ENCODE measurements around the gene HORMAD2. TPM values are rescaled to one million over a fixed set of nuclear protein-coding genes. Genes with fewer than 3 reads are reported as not detected.
"Not testable (repeated sequence)": the region's sequence is repeated elsewhere in the genome, so short reads cannot be mapped to it uniquely, and the experiment has no call there.

Gene HORMAD2
- total RNA-seq, 1 donor from 2014 or later, result not detected

DNA sequence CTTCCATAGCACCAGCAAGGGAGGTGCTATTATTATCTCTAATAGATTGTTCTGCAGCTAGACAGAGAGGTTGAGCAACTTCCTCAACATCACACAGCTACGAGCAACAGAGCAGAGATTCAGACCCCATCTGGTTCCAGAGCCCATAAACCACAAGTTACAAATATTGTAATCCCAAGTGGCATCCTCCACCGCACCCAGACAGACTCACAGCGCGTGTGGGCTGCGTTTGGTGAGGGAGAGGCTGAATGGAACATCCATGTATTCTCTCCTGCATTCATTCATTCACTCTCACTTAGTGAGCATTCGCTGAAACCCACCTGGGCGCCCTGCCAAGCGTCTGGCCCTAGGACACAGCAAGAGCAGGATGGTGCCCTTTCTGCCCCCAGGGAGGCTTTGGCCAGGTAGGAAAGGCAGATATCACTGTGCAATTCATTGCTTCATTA, 132.8 kb downstream of the HORMAD2 start:
- Histone ChIP-seq H3K9ac (no peak overlapping the region), H3K4me1 (peaks cover 6% of the 10 kb centered on the region), H3K27me3 (no peaks in the 10 kb centered on the region), H3K27ac (no peak overlapping the region), H3K36me3 (no peaks in the 10 kb centered on the region), H3K79me2 (ENCODE audit: low read depth) (no peaks in the 10 kb centered on the region), H4K20me1 (ENCODE audit: low read depth) (no peaks in the 10 kb centered on the region), H3F3A (ENCODE audit: low read depth) (no peaks in the 10 kb centered on the region), H2AFZ (replicated peaks) (no peak overlapping the region), H3K9me3 (ENCODE audit: low read depth) (no peaks in the 10 kb centered on the region), H3K4me3 (no peak overlapping the region), H3K4me2 (no peak overlapping the region)
- Mint-ChIP-seq H3K36me3 (no peaks in the 10 kb centered on the region), H3K27me3 (ENCODE audit: insufficient read depth, low read depth) (peaks cover 4% of the 10 kb centered on the region), H3K4me1 (peaks cover 47% of the 10 kb centered on the region), H3K9me3 (no peaks in the 10 kb centered on the region), H3K4me3 (no peak overlapping the region), H3K27ac (no peak overlapping the region)
- no peak for TF ChIP-seq EZH2 (IDR thresholded peaks at IDR 0.05)
- TF ChIP-seq, protein P1, sequence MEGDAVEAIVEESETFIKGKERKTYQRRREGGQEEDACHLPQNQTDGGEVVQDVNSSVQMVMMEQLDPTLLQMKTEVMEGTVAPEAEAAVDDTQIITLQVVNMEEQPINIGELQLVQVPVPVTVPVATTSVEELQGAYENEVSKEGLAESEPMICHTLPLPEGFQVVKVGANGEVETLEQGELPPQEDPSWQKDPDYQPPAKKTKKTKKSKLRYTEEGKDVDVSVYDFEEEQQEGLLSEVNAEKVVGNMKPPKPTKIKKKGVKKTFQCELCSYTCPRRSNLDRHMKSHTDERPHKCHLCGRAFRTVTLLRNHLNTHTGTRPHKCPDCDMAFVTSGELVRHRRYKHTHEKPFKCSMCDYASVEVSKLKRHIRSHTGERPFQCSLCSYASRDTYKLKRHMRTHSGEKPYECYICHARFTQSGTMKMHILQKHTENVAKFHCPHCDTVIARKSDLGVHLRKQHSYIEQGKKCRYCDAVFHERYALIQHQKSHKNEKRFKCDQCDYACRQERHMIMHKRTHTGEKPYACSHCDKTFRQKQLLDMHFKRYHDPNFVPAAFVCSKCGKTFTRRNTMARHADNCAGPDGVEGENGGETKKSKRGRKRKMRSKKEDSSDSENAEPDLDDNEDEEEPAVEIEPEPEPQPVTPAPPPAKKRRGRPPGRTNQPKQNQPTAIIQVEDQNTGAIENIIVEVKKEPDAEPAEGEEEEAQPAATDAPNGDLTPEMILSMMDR (IDR thresholded peaks at IDR 0.05), result no peak
- TF ChIP-seq EZH2phosphoT487 (IDR thresholded peaks at IDR 0.05), result no peak
- DNase-seq (ENCODE audit: low spot score), result no peak

- Mint-ChIP-seq H3K27ac (no peak overlapping the region), H3K36me3 (no peaks in the 10 kb centered on the region), H3K27me3 (ENCODE audit: insufficient read depth, low read depth) (peaks cover 7% of the 10 kb centered on the region), H3K4me3 (no peak overlapping the region), H3K4me1 (peaks cover 33% of the 10 kb centered on the region), H3K9me3 (no peaks in the 10 kb centered on the region)
- H3K27ac ChIP-seq, result no peak overlapping the region
- H2AFZ ChIP-seq (replicated peaks), result no peak overlapping the region
- no peak for DNase-seq (ENCODE audit: low spot score)
- TF ChIP-seq EZH2 (IDR thresholded peaks at IDR 0.05) (no peak), EZH2phosphoT487 (IDR thresholded peaks at IDR 0.05) (no peak)
- TF ChIP-seq, protein P1 (IDR thresholded peaks at IDR 0.05), result no peak
- peaks cover 6% of the 10 kb centered on the region for H3K4me1 ChIP-seq
- no peaks in the 10 kb centered on the region for H3K36me3 ChIP-seq
- no peak overlapping the region for H3K4me3 ChIP-seq
- no peaks in the 10 kb centered on the region for H3K27me3 ChIP-seq
- H3F3A ChIP-seq (ENCODE audit: low read depth), result no peaks in the 10 kb centered on the region
- H4K20me1 ChIP-seq (ENCODE audit: low read depth), result no peaks in the 10 kb centered on the region
- no peaks in the 10 kb centered on the region for H3K9me3 ChIP-seq (ENCODE audit: low read depth)
- no peaks in the 10 kb centered on the region for H3K79me2 ChIP-seq (ENCODE audit: low read depth)
- H3K4me2 ChIP-seq, result no peak overlapping the region
- no peak overlapping the region for H3K9ac ChIP-seq
Measured at GRCh38 chr22:30214703-30215407, 134.6 kb downstream of the HORMAD2 start.

DNA sequence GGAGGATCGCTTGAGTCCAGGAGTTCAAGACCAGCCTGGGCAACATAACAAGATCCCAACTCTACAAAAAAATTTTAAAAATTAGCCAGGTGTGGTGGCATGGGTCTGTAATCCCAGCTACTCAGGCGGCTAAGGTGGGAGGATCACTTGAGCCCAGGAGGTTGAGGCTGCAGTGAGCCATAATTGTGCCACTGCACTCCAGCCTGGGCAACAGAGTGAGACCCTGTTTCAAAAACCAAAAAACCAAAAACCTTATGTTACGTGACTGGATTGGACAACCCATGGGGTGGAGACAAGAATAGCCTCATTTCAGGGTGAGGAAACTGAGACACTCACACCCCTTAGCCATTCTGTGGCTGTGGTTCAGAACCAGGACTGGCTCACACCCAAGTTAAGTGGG, 136.0 kb downstream of the HORMAD2 start:
- not testable (repeated sequence) for H3K27ac ChIP-seq; H3K27me3 ChIP-seq; H4K20me1 ChIP-seq (ENCODE audit: low read depth); H3K4me3 ChIP-seq; H3K9me3 Mint-ChIP-seq; H3K4me1 ChIP-seq; H2AFZ ChIP-seq (replicated peaks); H3K4me2 ChIP-seq; H3K27me3 Mint-ChIP-seq (ENCODE audit: insufficient read depth, low read depth); DNase-seq (ENCODE audit: low spot score); H3F3A ChIP-seq (ENCODE audit: low read depth); H3K36me3 ChIP-seq; H3K27ac Mint-ChIP-seq; H3K79me2 ChIP-seq (ENCODE audit: low read depth); H3K36me3 Mint-ChIP-seq; H3K4me3 Mint-ChIP-seq; H3K9ac ChIP-seq; H3K9me3 ChIP-seq (ENCODE audit: low read depth)
- peaks cover 22% of the 10 kb centered on the region for H3K4me1 Mint-ChIP-seq

DNA sequence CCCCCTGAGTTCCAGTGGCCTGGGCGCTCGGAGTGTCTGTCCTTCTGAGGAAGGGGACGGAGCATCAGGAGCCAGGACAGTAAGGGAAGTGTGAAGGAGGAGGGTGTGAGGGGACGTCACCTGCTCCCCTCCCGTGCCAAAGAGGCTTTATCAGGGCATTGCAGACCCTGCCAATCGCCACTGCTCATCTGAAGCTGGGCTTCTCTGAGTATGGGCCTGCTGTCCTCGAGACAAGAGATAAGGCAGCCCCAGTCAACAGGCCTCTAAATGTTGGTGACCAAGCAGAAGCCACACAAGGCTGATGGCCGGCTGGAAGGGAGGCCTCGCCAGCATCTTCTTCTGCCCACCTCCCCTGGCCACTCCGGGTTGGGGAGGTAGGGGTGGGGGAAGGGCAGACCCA, 136.4 kb downstream of the HORMAD2 start:
- Mint-ChIP-seq H3K27me3 (ENCODE audit: insufficient read depth, low read depth) (peaks cover 5% of the 10 kb centered on the region), H3K27ac (no peak overlapping the region), H3K4me3 (no peak overlapping the region), H3K36me3 (no peaks in the 10 kb centered on the region), H3K4me1 (peaks cover 19% of the 10 kb centered on the region), H3K9me3 (no peaks in the 10 kb centered on the region)
- Histone ChIP-seq H3K4me2 (no peak overlapping the region), H3K9ac (no peak overlapping the region), H3K79me2 (ENCODE audit: low read depth) (no peaks in the 10 kb centered on the region), H3K9me3 (ENCODE audit: low read depth) (no peaks in the 10 kb centered on the region), H4K20me1 (ENCODE audit: low read depth) (no peaks in the 10 kb centered on the region), H3K27ac (no peak overlapping the region), H3F3A (ENCODE audit: low read depth) (no peaks in the 10 kb centered on the region), H3K27me3 (no peaks in the 10 kb centered on the region), H3K36me3 (no peaks in the 10 kb centered on the region), H2AFZ (replicated peaks) (no peak overlapping the region), H3K4me3 (no peak overlapping the region), H3K4me1 (no peaks in the 10 kb centered on the region)
- TF ChIP-seq EZH2 (IDR thresholded peaks at IDR 0.05) (no peak), EZH2phosphoT487 (IDR thresholded peaks at IDR 0.05) (no peak)
- TF ChIP-seq, protein P1 (IDR thresholded peaks at IDR 0.05), result no peak
- DNase-seq (ENCODE audit: low spot score), result no peak
